Lung (tissue), 12 donors: ENCODE data around the gene CCDC30. TPM values are rescaled to one million over a fixed set of nuclear protein-coding genes. Genes with fewer than 3 reads are reported as not detected.

Source experiments
- ATAC-seq: fragments of 200-7000 bp; cut with Tn5 transposase; one replicate; pipeline ENCODE4 v1.9.1; 2020; ENCODE audit warnings: moderate number of reproducible peaks; ENCODE audit not compliant: insufficient read depth, low FRiP score
- DNase-seq, 3 donors: peaks; one replicate each; pipeline ENCODE4 v3.0.0-alpha.2; 2013 to 2017
- H3K27ac ChIP-seq, 2 donors: one replicate each; pipeline ENCODE4 v1.5.1; 2013; ENCODE audit warnings: mild to moderate bottlenecking in 2 of 2, moderate library complexity in 2 of 2, control low read depth in 1 of 2, inconsistent platforms in 1 of 2, low read depth in 1 of 2, low read length in 1 of 2
- H3K27me3 ChIP-seq, 3 donors: one replicate each; pipeline ENCODE4 v1.5.1; 2013; ENCODE audit warnings: low read length in 2 of 3; ENCODE audit not compliant: control insufficient read depth in 3 of 3, insufficient read depth in 3 of 3
- H3K36me3 ChIP-seq, 4 donors: one replicate each; pipeline ENCODE4 v1.5.1; 2013; ENCODE audit warnings: low read length in 4 of 4, mild to moderate bottlenecking in 1 of 4, moderate library complexity in 1 of 4; ENCODE audit not compliant: control insufficient read depth in 4 of 4, insufficient read depth in 4 of 4
- H3K4me1 ChIP-seq, 5 donors: one replicate each; pipeline ENCODE4 v1.5.1; 2013; ENCODE audit warnings: low read length in 5 of 5, mild to moderate bottlenecking in 2 of 5, moderate library complexity in 1 of 5; ENCODE audit not compliant: control insufficient read depth in 5 of 5, insufficient read depth in 5 of 5
- H3K4me3 ChIP-seq: one replicate; pipeline ENCODE4 v1.5.1; 2013; ENCODE audit warnings: mild to moderate bottlenecking, control low read depth, moderate library complexity
- H3K9ac ChIP-seq, 2 donors: one replicate each; pipeline ENCODE4 v1.5.1; 2013; ENCODE audit warnings: low read length in 2 of 2, control low read depth in 1 of 2; ENCODE audit not compliant: insufficient read depth in 1 of 2
- H3K9me3 ChIP-seq, 4 donors: one replicate each; pipeline ENCODE4 v1.5.1; 2013; ENCODE audit warnings: low read length in 3 of 4, mild to moderate bottlenecking in 1 of 4, moderate library complexity in 1 of 4; ENCODE audit not compliant: control insufficient read depth in 4 of 4, insufficient read depth in 3 of 4
- CTCF ChIP-seq: IDR thresholded peaks from 2 replicates; pipeline ENCODE4 v1.5.1; 2012; ENCODE audit warnings: mild to moderate bottlenecking; ENCODE audit errors: control extremely low read depth, extremely low read depth
- whole genome bisulfite sequencing, 2 donors: extraction: QIAGEN DNeasy Blood & Tissue Kit; methylation state at CpG; one replicate each; pipeline ENCODE4 v1.1.7; 2013; 5-methylcytosine and 5-hydroxymethylcytosine counted together
- polyA plus RNA-seq, 2 donors: library from polyadenylated mRNA; stranded (reverse); fragments of 200-250 nt; gene quantifications; one replicate each; pipeline ENCODE4 v1.2.1, GENCODE V29; 2013
- total RNA-seq, 2 donors: library from RNA; depleted of rRNA in 1 of 2; stranded (reverse); fragments of >200 nt in 1 of 2; gene quantifications; one replicate each; pipeline ENCODE4 v1.2.1, GENCODE V29; 2014 to 2021
- donor health status: control.
- donor health status: control.
- donor health status: Bipolar disorder and iron deficiency.
- donor health status: healthy.
- donor health status: DM: yes; HTN: yes; CAD: no.

Gene CCDC30
- total and polyA plus RNA-seq, 4 donors = 1.5 to 21.4 (median 9.2) TPM

GRCh38 chr1:42576935-42577334 lies 113.8 kb downstream of the CCDC30 start:
- Histone ChIP-seq H3K9me3 (no peaks in the 10 kb centered on the region), H3K27me3 (no peaks in the 10 kb centered on the region), H3K27ac (no peak overlapping the region), H3K4me1 (no peaks in the 10 kb centered on the region), H3K36me3 (no peaks in the 10 kb centered on the region), H3K9ac (no peak overlapping the region), H3K4me3 (no peak overlapping the region)
- ATAC-seq = no peak
- TF ChIP-seq CTCF = no peak
- DNase-seq = no peak
- WGBS, 2 donors = 51 to 73% methylated on average over 1 of the region's 1 CpG

GRCh38 chr1:42586016-42586415 lies 122.9 kb downstream of the CCDC30 start:
- no peak for TF ChIP-seq CTCF
- WGBS, 2 donors = 83 to 92% methylated on average over 3 of the region's 3 CpGs
- Histone ChIP-seq H3K27me3 (no peaks in the 10 kb centered on the region), H3K4me1 (no peaks in the 10 kb centered on the region), H3K4me3 (no peak overlapping the region), H3K36me3 (peaks cover 0 to 3% (median 0%) of the 10 kb centered on the region in 4 donors), H3K9ac (no peak overlapping the region), H3K9me3 (no peaks in the 10 kb centered on the region), H3K27ac (no peak overlapping the region)
- ATAC-seq (no peak), DNase-seq (no peak)

- H3K9me3 ChIP-seq = peaks cover 0 to 3% (median 0%) of the 10 kb centered on the region in 4 donors
- no peaks in the 10 kb centered on the region for H3K27me3 ChIP-seq
- H3K27ac ChIP-seq = no peak overlapping the region
- H3K4me3 ChIP-seq = no peak overlapping the region
- no peak for DNase-seq
- 94 to 98% methylated on average over 2 of the region's 2 CpGs for WGBS, 2 donors
- no peak for ATAC-seq
- H3K36me3 ChIP-seq = peaks cover 0 to 3% (median 0%) of the 10 kb centered on the region in 4 donors
- H3K9ac ChIP-seq = no peak overlapping the region
- H3K4me1 ChIP-seq = no peaks in the 10 kb centered on the region
- TF ChIP-seq CTCF = no peak
Measured at GRCh38 chr1:42587753-42588152, 124.7 kb downstream of the CCDC30 start.

GRCh38 chr1:42592811-42593210 lies 129.7 kb downstream of the CCDC30 start:
- WGBS, 2 donors = 92 to 95% methylated on average over 3 of the region's 3 CpGs
- DNase-seq (no peak), ATAC-seq (no peak)
- Histone ChIP-seq H3K4me3 (no peak overlapping the region), H3K27me3 (no peaks in the 10 kb centered on the region), H3K36me3 (peaks cover 0 to 3% (median 0%) of the 10 kb centered on the region in 4 donors), H3K4me1 (peaks cover 0 to 7% (median 2%) of the 10 kb centered on the region in 5 donors), H3K9ac (no peak overlapping the region), H3K9me3 (peaks cover 0 to 3% (median 0%) of the 10 kb centered on the region in 4 donors), H3K27ac (no peak overlapping the region)
- no peak for TF ChIP-seq CTCF
